Prostate gland (tissue), 2 donors: ENCODE results near the gene GOLGA6B.
"Not testable (repeated sequence)": the region's sequence is repeated elsewhere in the genome, so short reads cannot be mapped to it uniquely, and the experiment has no call there.

ENCODE experiments used
- POLR2AphosphoS5 ChIP-seq: sonication (generic); formaldehyde crosslinking; IDR thresholded peaks from one replicate; pipeline ENCODE4 v1.6.1; 2017; ENCODE audit warnings: antibody characterized with exemption
- TF ChIP-seq, protein P1 (sequence below), 4 experiments: fragments of 200-600 bp in 2 of 4; fragments of 450-650 bp in 2 of 4; sonication (generic) in 2 of 4; IDR thresholded peaks; 1 replicate in 3 of 4; 2 replicates in 1 of 4; pipeline ENCODE4 v1.5.1; 2016 to 2019; ENCODE audit warnings: antibody characterized with exemption in 4 of 4, mild to moderate bottlenecking in 2 of 4, moderate library complexity in 2 of 4

GRCh38 chr15:72661081-72661480, 6.6 kb downstream of the GOLGA6B start:
- TF ChIP-seq POLR2AphosphoS5, result not testable (repeated sequence)
- TF ChIP-seq, protein P1, sequence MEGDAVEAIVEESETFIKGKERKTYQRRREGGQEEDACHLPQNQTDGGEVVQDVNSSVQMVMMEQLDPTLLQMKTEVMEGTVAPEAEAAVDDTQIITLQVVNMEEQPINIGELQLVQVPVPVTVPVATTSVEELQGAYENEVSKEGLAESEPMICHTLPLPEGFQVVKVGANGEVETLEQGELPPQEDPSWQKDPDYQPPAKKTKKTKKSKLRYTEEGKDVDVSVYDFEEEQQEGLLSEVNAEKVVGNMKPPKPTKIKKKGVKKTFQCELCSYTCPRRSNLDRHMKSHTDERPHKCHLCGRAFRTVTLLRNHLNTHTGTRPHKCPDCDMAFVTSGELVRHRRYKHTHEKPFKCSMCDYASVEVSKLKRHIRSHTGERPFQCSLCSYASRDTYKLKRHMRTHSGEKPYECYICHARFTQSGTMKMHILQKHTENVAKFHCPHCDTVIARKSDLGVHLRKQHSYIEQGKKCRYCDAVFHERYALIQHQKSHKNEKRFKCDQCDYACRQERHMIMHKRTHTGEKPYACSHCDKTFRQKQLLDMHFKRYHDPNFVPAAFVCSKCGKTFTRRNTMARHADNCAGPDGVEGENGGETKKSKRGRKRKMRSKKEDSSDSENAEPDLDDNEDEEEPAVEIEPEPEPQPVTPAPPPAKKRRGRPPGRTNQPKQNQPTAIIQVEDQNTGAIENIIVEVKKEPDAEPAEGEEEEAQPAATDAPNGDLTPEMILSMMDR (IDR thresholded peaks at IDR 0.05), result not testable (repeated sequence)
